ENCODE results near the gene ADD3. TPM values are rescaled to one million over a fixed set of nuclear protein-coding genes. Genes with fewer than 3 reads are reported as not detected.

The ADD3 gene
- total and polyA plus RNA-seq, 2 of the 13 experiments (the other 11 are each of a cell fraction or from before 2014, with no cell fraction given), result 44.7 to 57.5 TPM

DNA sequence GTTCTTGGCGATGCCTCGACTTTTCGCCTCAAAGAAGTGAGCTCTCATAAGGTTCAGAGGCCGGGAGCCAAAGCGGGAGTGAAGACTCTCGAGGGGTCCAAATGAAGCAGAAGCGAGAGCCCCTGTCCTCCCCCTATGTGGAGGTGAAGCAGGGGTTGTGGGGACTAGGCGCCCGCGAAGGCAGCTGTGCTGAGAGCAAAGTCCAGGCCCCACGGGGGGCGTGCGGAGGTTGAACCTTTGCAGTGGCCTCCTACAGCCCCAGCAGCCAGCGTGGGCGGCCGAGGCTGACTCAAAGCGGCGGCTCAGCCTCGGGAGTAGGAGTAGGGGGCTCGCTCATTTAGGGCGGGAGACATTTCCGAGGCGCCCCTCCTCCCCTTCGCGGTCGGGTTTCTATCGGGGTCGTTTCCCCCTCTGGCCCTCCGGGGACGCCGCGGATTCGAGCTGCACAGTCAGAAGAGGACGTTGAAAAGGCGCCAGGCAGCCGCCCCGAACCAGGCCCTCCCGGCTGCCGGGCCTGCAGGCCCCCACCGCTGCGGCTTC, 553 bp upstream of the ADD3 start (continued):
- TF ChIP-seq KLF13 (CRISPR knock-in tag; IDR thresholded peaks at IDR 0.05), result peak; percentile 69; the same call in 1 of the 2 replicates
- TF ChIP-seq, protein P1, sequence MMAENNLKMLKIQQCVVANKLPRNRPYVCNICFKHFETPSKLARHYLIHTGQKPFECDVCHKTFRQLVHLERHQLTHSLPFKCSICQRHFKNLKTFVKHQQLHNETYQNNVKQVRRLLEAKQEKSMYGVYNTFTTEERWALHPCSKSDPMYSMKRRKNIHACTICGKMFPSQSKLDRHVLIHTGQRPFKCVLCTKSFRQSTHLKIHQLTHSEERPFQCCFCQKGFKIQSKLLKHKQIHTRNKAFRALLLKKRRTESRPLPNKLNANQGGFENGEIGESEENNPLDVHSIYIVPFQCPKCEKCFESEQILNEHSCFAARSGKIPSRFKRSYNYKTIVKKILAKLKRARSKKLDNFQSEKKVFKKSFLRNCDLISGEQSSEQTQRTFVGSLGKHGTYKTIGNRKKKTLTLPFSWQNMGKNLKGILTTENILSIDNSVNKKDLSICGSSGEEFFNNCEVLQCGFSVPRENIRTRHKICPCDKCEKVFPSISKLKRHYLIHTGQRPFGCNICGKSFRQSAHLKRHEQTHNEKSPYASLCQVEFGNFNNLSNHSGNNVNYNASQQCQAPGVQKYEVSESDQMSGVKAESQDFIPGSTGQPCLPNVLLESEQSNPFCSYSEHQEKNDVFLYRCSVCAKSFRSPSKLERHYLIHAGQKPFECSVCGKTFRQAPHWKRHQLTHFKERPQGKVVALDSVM (CRISPR knock-in tag; IDR thresholded peaks at IDR 0.05), result peak; percentile 49; the same call in 1 of the 2 replicates
- no peak for TF ChIP-seq ZNF253 (CRISPR knock-in tag; IDR thresholded peaks at IDR 0.05; ENCODE audit: borderline replicate concordance)
- TF ChIP-seq SMARCE1 (IDR thresholded peaks at IDR 0.05; ENCODE audit: borderline replicate concordance), result no peak
- TF ChIP-seq, protein P2, sequence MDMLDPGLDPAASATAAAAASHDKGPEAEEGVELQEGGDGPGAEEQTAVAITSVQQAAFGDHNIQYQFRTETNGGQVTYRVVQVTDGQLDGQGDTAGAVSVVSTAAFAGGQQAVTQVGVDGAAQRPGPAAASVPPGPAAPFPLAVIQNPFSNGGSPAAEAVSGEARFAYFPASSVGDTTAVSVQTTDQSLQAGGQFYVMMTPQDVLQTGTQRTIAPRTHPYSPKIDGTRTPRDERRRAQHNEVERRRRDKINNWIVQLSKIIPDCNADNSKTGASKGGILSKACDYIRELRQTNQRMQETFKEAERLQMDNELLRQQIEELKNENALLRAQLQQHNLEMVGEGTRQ (IDR thresholded peaks at IDR 0.05; ENCODE audit: low read depth, low read length), result no peak
- TF ChIP-seq, protein P2 (CRISPR knock-in tag; IDR thresholded peaks at IDR 0.05; ENCODE audit: borderline replicate concordance), result no peak
- TF ChIP-seq HOXA9 (CRISPR knock-in tag; IDR thresholded peaks at IDR 0.05; ENCODE audit: borderline replicate concordance), result no peak
- no peak for TF ChIP-seq RNF2 (conservative IDR thresholded peaks at IDR 0.05; ENCODE audit: low read depth)
- no peak for TF ChIP-seq ATF7-NPFF (CRISPR knock-in tag; IDR thresholded peaks at IDR 0.05; ENCODE audit: low read depth)
- 0 out of 2 replicates have a peak, but pooled peaks have one; percentile 28 for TF ChIP-seq NCOA2 (CRISPR knock-in tag; IDR thresholded peaks at IDR 0.05)
- TF ChIP-seq, protein P3, sequence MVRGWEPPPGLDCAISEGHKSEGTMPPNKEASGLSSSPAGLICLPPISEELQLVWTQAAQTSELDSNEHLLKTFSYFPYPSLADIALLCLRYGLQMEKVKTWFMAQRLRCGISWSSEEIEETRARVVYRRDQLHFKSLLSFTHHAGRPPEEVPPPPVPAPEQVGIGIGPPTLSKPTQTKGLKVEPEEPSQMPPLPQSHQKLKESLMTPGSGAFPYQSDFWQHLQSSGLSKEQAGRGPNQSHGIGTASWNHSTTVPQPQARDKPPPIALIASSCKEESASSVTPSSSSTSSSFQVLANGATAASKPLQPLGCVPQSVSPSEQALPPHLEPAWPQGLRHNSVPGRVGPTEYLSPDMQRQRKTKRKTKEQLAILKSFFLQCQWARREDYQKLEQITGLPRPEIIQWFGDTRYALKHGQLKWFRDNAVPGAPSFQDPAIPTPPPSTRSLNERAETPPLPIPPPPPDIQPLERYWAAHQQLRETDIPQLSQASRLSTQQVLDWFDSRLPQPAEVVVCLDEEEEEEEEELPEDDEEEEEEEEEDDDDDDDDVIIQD (CRISPR knock-in tag; IDR thresholded peaks at IDR 0.05; ENCODE audit: low read depth), result no peak
- TF ChIP-seq SAFB2 (CRISPR knock-in tag; IDR thresholded peaks at IDR 0.05; ENCODE audit: borderline replicate concordance, low read depth), result no peak
- no peak for TF ChIP-seq ZNF564 (CRISPR knock-in tag; IDR thresholded peaks at IDR 0.05)
- TF ChIP-seq POLR2AphosphoS5 (IDR thresholded peaks at IDR 0.05; ENCODE audit: low read depth, low read length), result peak; percentile 69; the same call in 1 of the 2 replicates
- no peak for TF ChIP-seq MLLT10 (CRISPR knock-in tag; IDR thresholded peaks at IDR 0.05)
- TF ChIP-seq MYNN (CRISPR knock-in tag; IDR thresholded peaks at IDR 0.05; ENCODE audit: low read depth), result 0 out of 2 replicates have a peak, but pooled peaks have one; percentile 55
- TF ChIP-seq ZNF256 (CRISPR knock-in tag; conservative IDR thresholded peaks at IDR 0.05), result no peak
- TF ChIP-seq NCOA5 (CRISPR knock-in tag; IDR thresholded peaks at IDR 0.05), result no peak
- TF ChIP-seq, protein P4, sequence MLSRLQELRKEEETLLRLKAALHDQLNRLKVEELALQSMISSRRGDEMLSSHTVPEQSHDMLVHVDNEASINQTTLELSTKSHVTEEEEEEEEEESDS (CRISPR knock-in tag; IDR thresholded peaks at IDR 0.05; ENCODE audit: borderline replicate concordance), result no peak
- TF ChIP-seq ZNF775 (CRISPR knock-in tag; IDR thresholded peaks at IDR 0.05; ENCODE audit: borderline replicate concordance), result no peak
- TF ChIP-seq ZC3H13 (CRISPR knock-in tag; IDR thresholded peaks at IDR 0.05), result no peak
- TF ChIP-seq, protein P5, sequence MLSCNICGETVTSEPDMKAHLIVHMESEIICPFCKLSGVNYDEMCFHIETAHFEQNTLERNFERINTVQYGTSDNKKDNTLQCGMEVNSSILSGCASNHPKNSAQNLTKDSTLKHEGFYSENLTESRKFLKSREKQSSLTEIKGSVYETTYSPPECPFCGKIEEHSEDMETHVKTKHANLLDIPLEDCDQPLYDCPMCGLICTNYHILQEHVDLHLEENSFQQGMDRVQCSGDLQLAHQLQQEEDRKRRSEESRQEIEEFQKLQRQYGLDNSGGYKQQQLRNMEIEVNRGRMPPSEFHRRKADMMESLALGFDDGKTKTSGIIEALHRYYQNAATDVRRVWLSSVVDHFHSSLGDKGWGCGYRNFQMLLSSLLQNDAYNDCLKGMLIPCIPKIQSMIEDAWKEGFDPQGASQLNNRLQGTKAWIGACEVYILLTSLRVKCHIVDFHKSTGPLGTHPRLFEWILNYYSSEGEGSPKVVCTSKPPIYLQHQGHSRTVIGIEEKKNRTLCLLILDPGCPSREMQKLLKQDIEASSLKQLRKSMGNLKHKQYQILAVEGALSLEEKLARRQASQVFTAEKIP (CRISPR knock-in tag; IDR thresholded peaks at IDR 0.05; ENCODE audit: borderline replicate concordance), result no peak
- TF ChIP-seq ZNF333 (CRISPR knock-in tag; IDR thresholded peaks at IDR 0.05; ENCODE audit: borderline replicate concordance), result no peak
- peak; percentile 70 for TF ChIP-seq MYC (CRISPR knock-in tag; IDR thresholded peaks at IDR 0.05; ENCODE audit: borderline replicate concordance)

Measured in HepG2 (cell line).